ENCODE data around the gene KLHL5. TPM values are rescaled to one million over a fixed set of nuclear protein-coding genes. Genes with fewer than 3 reads are reported as not detected.

Gene KLHL5
- total RNA-seq, 4 donors from 2014 or later: 13.5 to 27.3 (median 21.3) TPM

DNA sequence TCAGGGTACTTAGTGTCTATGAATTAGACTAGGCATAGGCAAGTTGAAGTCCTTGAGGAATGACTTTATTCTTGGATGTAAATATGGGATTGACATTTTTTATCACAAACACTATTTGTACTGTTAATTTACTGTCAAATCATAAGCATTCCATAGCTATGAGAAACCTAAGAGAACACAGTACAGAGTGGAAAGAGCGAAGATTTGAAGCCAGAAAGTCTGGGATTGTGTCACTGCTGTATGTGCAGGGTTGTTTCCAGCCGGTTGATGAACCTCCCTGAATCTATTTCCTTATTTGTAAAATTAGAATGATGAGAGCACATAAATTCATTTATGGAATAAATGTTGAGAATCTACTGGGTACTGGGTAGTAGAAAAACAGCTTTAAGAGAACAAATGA, 14.4 kb upstream of the KLHL5 start:
- Histone ChIP-seq H3K4me3 (no peak overlapping the region), H3K4me1 (peaks cover 0 to 36% (median 17%) of the 10 kb centered on the region in 4 donors), H3K27ac (no peak overlapping the region), H3K9me3 (no peaks in the 10 kb centered on the region), H3K36me3 (no peaks in the 10 kb centered on the region), H3K27me3 (peaks cover 4% of the 10 kb centered on the region)
- intact Hi-C loops (cut with DNase I; ENCODE audit: low total_unique reads): loop anchor here (10.0 kb wide), 1 partner anchor 93 kb away; no protein-coding TSS in a partner anchor
- 68 to 79% methylated on average over 2 of the region's 2 CpGs for WGBS, 2 donors (ENCODE audit: low coverage in 1 of 2)
- in situ Hi-C loops (cut with MboI; ENCODE audit: low pct_ligation_motif_present in 1 of 4, low pct_unique_long_range_greater_than_20kb in 1 of 4, low sequenced_read_pairs in 3 of 4): no loop called here
- no peak for DNase-seq
- TF ChIP-seq CTCF (IDR thresholded peaks at IDR 0.05) (no peak), POLR2A (IDR thresholded peaks at IDR 0.05) (no peak), POLR2AphosphoS5 (IDR thresholded peaks at IDR 0.05) (no peak), EP300 (IDR thresholded peaks at IDR 0.05; ENCODE audit: low read depth) (no peak)

- intact Hi-C loops (cut with DNase I; ENCODE audit: low total_unique reads) (loop anchor here (10.0 kb wide), 1 partner anchor 94 kb away; no protein-coding TSS in a partner anchor), in situ Hi-C loops (cut with MboI; ENCODE audit: low pct_ligation_motif_present in 1 of 4, low pct_unique_long_range_greater_than_20kb in 1 of 4, low sequenced_read_pairs in 3 of 4) (no loop called here)
- no peak overlapping the region for H3K4me3 ChIP-seq
- no peak for DNase-seq
- peaks cover 4% of the 10 kb centered on the region for H3K27me3 ChIP-seq
- H3K27ac ChIP-seq: no peak overlapping the region
- H3K36me3 ChIP-seq: no peaks in the 10 kb centered on the region
- peaks cover 0 to 29% (median 17%) of the 10 kb centered on the region in 4 donors for H3K4me1 ChIP-seq
- WGBS, 2 donors (ENCODE audit: low coverage in 1 of 2): 60 to 72% methylated on average over 1 of the region's 1 CpG
- TF ChIP-seq CTCF (IDR thresholded peaks at IDR 0.05): no peak
- no peak for TF ChIP-seq EP300 (IDR thresholded peaks at IDR 0.05; ENCODE audit: low read depth)
- no peak for TF ChIP-seq POLR2A (IDR thresholded peaks at IDR 0.05)
- no peak for TF ChIP-seq POLR2AphosphoS5 (IDR thresholded peaks at IDR 0.05)
- no peaks in the 10 kb centered on the region for H3K9me3 ChIP-seq
Measured at GRCh38 chr4:39048311-39048710, 13.7 kb upstream of the KLHL5 start.

GRCh38 chr4:39050590-39050989, 11.4 kb upstream of the KLHL5 start:
- no peak for TF ChIP-seq POLR2A (IDR thresholded peaks at IDR 0.05)
- TF ChIP-seq CTCF (IDR thresholded peaks at IDR 0.05): no peak
- no peak for TF ChIP-seq POLR2AphosphoS5 (IDR thresholded peaks at IDR 0.05)
- TF ChIP-seq EP300 (IDR thresholded peaks at IDR 0.05; ENCODE audit: low read depth): no peak
- Histone ChIP-seq H3K27ac (no peak overlapping the region), H3K4me1 (peaks cover 0 to 20% (median 15%) of the 10 kb centered on the region in 4 donors), H3K36me3 (no peaks in the 10 kb centered on the region), H3K27me3 (no peaks in the 10 kb centered on the region), H3K4me3 (no peak overlapping the region), H3K9me3 (no peaks in the 10 kb centered on the region)
- intact Hi-C loops (cut with DNase I; ENCODE audit: low total_unique reads): no loop called here
- WGBS, 2 donors (ENCODE audit: low coverage in 1 of 2): 80 to 92% methylated on average over 2 of the region's 2 CpGs
- in situ Hi-C loops (cut with MboI; ENCODE audit: low pct_ligation_motif_present in 1 of 4, low pct_unique_long_range_greater_than_20kb in 1 of 4, low sequenced_read_pairs in 3 of 4): no loop called here
- DNase-seq: no peak

DNA sequence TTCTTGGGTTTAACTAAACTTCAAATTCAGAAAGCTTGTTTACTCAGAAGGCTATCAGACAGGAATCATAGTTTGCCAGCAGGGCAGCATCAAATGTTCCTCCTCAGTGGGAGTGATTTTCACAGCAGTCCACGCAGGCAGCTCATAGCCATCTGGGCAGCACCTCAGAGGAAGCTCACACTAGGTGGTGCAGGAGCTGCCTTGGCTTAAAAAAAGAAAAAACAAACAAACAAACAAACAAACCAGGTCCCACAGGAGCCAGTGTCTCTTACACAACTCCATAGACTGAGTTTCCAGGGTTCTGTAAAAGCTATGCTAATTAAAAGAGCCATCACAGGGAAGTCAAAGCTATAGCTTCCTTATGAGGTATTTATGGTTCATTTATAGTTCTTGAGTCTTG, 10.5 kb upstream of the KLHL5 start:
- DNase-seq: no peak
- no peaks in the 10 kb centered on the region for H3K9me3 ChIP-seq
- no peak overlapping the region for H3K4me3 ChIP-seq
- in situ Hi-C loops (cut with MboI; ENCODE audit: low pct_ligation_motif_present in 1 of 4, low pct_unique_long_range_greater_than_20kb in 1 of 4, low sequenced_read_pairs in 3 of 4) (no loop called here), intact Hi-C loops (cut with DNase I; ENCODE audit: low total_unique reads) (no loop called here)
- H3K27me3 ChIP-seq: no peaks in the 10 kb centered on the region
- H3K4me1 ChIP-seq: peaks cover 0 to 14% (median 9%) of the 10 kb centered on the region in 4 donors
- no peaks in the 10 kb centered on the region for H3K36me3 ChIP-seq
- H3K27ac ChIP-seq: no peak overlapping the region
- TF ChIP-seq POLR2AphosphoS5 (IDR thresholded peaks at IDR 0.05) (no peak), CTCF (IDR thresholded peaks at IDR 0.05) (no peak), EP300 (IDR thresholded peaks at IDR 0.05; ENCODE audit: low read depth) (no peak), POLR2A (IDR thresholded peaks at IDR 0.05) (no peak)
- 83% methylated on average over 1 of the region's 1 CpG; no CpG with 5 or more reads in 1 of the 2 donors for WGBS, 2 donors (ENCODE audit: low coverage in 1 of 2)

Data from transverse colon (tissue), 4 donors.